ENCODE measurements around the gene LRRC7. TPM values are rescaled to one million over a fixed set of nuclear protein-coding genes. Genes with fewer than 3 reads are reported as not detected.

LRRC7 gene
- total RNA-seq, 2 donors from 2014 or later, result not detected

- no peaks in the 10 kb centered on the region for H3K9me3 Mint-ChIP-seq
- no peaks in the 10 kb centered on the region for H3K36me3 Mint-ChIP-seq
- DNase-seq (ENCODE audit: low spot score) (no peak), ATAC-seq (no peak)
- H3K27ac Mint-ChIP-seq, result no peak overlapping the region
- H3K27me3 Mint-ChIP-seq, result no peaks in the 10 kb centered on the region
- H3K4me1 Mint-ChIP-seq (ENCODE audit: low read depth in 2 of 2), result no peaks in the 10 kb centered on the region
- H3K4me3 Mint-ChIP-seq, result no peak overlapping the region
Measured at GRCh38 chr1:70008660-70009059, 440.9 kb downstream of the LRRC7 start.

- H3K27me3 Mint-ChIP-seq, result no peaks in the 10 kb centered on the region
- no peak overlapping the region for H3K27ac Mint-ChIP-seq
- peaks cover 5% of the 10 kb centered on the region for H3K9me3 Mint-ChIP-seq
- no peak for DNase-seq (ENCODE audit: low spot score)
- no peak for ATAC-seq
- no peaks in the 10 kb centered on the region for H3K36me3 Mint-ChIP-seq
- H3K4me3 Mint-ChIP-seq, result no peak overlapping the region
- no peaks in the 10 kb centered on the region for H3K4me1 Mint-ChIP-seq (ENCODE audit: low read depth in 2 of 2)
Measured at GRCh38 chr1:70017770-70018169, 450.0 kb downstream of the LRRC7 start.

GRCh38 chr1:70024272-70024671 is 456.6 kb downstream of the LRRC7 start:
- DNase-seq (ENCODE audit: low spot score) (no peak), ATAC-seq (no peak)
- no peaks in the 10 kb centered on the region for H3K36me3 Mint-ChIP-seq
- H3K27me3 Mint-ChIP-seq, result no peaks in the 10 kb centered on the region
- H3K4me1 Mint-ChIP-seq (ENCODE audit: low read depth in 2 of 2), result no peaks in the 10 kb centered on the region
- H3K4me3 Mint-ChIP-seq, result no peak overlapping the region
- H3K9me3 Mint-ChIP-seq, result no peaks in the 10 kb centered on the region
- H3K27ac Mint-ChIP-seq, result no peak overlapping the region

- H3K27ac Mint-ChIP-seq, result no peak overlapping the region
Measured at GRCh38 chr1:70025052-70025451, 457.3 kb downstream of the LRRC7 start.

GRCh38 chr1:70025846-70026245 is 458.1 kb downstream of the LRRC7 start:
- H3K27me3 Mint-ChIP-seq, result no peaks in the 10 kb centered on the region
- no peak overlapping the region for H3K4me3 Mint-ChIP-seq

More at GRCh38 chr1:70025052-70025451, 457.3 kb downstream of the LRRC7 start:
- Mint-ChIP-seq H3K4me1 (ENCODE audit: low read depth in 2 of 2) (no peaks in the 10 kb centered on the region), H3K9me3 (peaks cover 3% of the 10 kb centered on the region), H3K4me3 (no peak overlapping the region), H3K27me3 (no peaks in the 10 kb centered on the region), H3K36me3 (no peaks in the 10 kb centered on the region)
- no peak for ATAC-seq
- no peak for DNase-seq (ENCODE audit: low spot score)

GRCh38 chr1:70033266-70033873 is 465.6 kb downstream of the LRRC7 start:
- no peak for DNase-seq (ENCODE audit: low spot score)
- no peak overlapping the region for H3K4me3 Mint-ChIP-seq
- H3K27me3 Mint-ChIP-seq, result no peaks in the 10 kb centered on the region
- no peak for ATAC-seq
- peaks cover 12% of the 10 kb centered on the region for H3K9me3 Mint-ChIP-seq
- H3K4me1 Mint-ChIP-seq (ENCODE audit: low read depth in 2 of 2), result no peaks in the 10 kb centered on the region
- no peak overlapping the region for H3K27ac Mint-ChIP-seq
- H3K36me3 Mint-ChIP-seq, result no peaks in the 10 kb centered on the region

More at GRCh38 chr1:70025846-70026245, 458.1 kb downstream of the LRRC7 start:
- DNase-seq (ENCODE audit: low spot score) (no peak), ATAC-seq (no peak)
- Mint-ChIP-seq H3K4me1 (ENCODE audit: low read depth in 2 of 2) (no peaks in the 10 kb centered on the region), H3K27ac (no peak overlapping the region), H3K9me3 (peaks cover 4% of the 10 kb centered on the region), H3K36me3 (no peaks in the 10 kb centered on the region)

- no peaks in the 10 kb centered on the region for H3K4me1 Mint-ChIP-seq (ENCODE audit: low read depth in 2 of 2)
- no peak overlapping the region for H3K4me3 Mint-ChIP-seq
- no peak for ATAC-seq
- H3K9me3 Mint-ChIP-seq, result peaks cover 14% of the 10 kb centered on the region
- H3K27me3 Mint-ChIP-seq, result no peaks in the 10 kb centered on the region
- H3K27ac Mint-ChIP-seq, result no peak overlapping the region
- no peak for DNase-seq (ENCODE audit: low spot score)
- H3K36me3 Mint-ChIP-seq, result no peaks in the 10 kb centered on the region
Measured at GRCh38 chr1:70033936-70034335, 466.2 kb downstream of the LRRC7 start.

GRCh38 chr1:70034403-70034802 is 466.7 kb downstream of the LRRC7 start:
- Mint-ChIP-seq H3K36me3 (no peaks in the 10 kb centered on the region), H3K27me3 (no peaks in the 10 kb centered on the region), H3K4me1 (ENCODE audit: low read depth in 2 of 2) (no peaks in the 10 kb centered on the region), H3K9me3 (peaks cover 14% of the 10 kb centered on the region), H3K4me3 (no peak overlapping the region), H3K27ac (no peak overlapping the region)
- DNase-seq (ENCODE audit: low spot score) (no peak), ATAC-seq (no peak)

GRCh38 chr1:70038025-70038424 is 470.3 kb downstream of the LRRC7 start:
- Mint-ChIP-seq H3K27me3 (no peaks in the 10 kb centered on the region), H3K4me1 (ENCODE audit: low read depth in 2 of 2) (no peaks in the 10 kb centered on the region), H3K4me3 (no peak overlapping the region), H3K9me3 (peaks cover 10% of the 10 kb centered on the region), H3K36me3 (no peaks in the 10 kb centered on the region), H3K27ac (no peak overlapping the region)
- no peak for DNase-seq (ENCODE audit: low spot score)
- no peak for ATAC-seq

- Mint-ChIP-seq H3K4me3 (no peak overlapping the region), H3K9me3 (peaks cover 10% of the 10 kb centered on the region), H3K36me3 (no peaks in the 10 kb centered on the region), H3K27ac (no peak overlapping the region), H3K4me1 (ENCODE audit: low read depth in 2 of 2) (no peaks in the 10 kb centered on the region), H3K27me3 (no peaks in the 10 kb centered on the region)
- no peak for ATAC-seq
- no peak for DNase-seq (ENCODE audit: low spot score)
Measured at GRCh38 chr1:70039485-70039884, 471.8 kb downstream of the LRRC7 start.

- H3K9me3 Mint-ChIP-seq, result peaks cover 7% of the 10 kb centered on the region
Measured at GRCh38 chr1:70041317-70042045, 473.8 kb downstream of the LRRC7 start.

GRCh38 chr1:70042090-70042731 is 474.5 kb downstream of the LRRC7 start:
- Mint-ChIP-seq H3K9me3 (peaks cover 7% of the 10 kb centered on the region), H3K36me3 (no peaks in the 10 kb centered on the region), H3K4me3 (no peak overlapping the region), H3K27ac (peak overlapping the region in 1 of 2 donors; percentile 5), H3K4me1 (ENCODE audit: low read depth in 2 of 2) (no peaks in the 10 kb centered on the region), H3K27me3 (no peaks in the 10 kb centered on the region)
- ATAC-seq (no peak), DNase-seq (ENCODE audit: low spot score) (no peak)

More at GRCh38 chr1:70041317-70042045, 473.8 kb downstream of the LRRC7 start:
- Mint-ChIP-seq H3K4me1 (ENCODE audit: low read depth in 2 of 2) (no peaks in the 10 kb centered on the region), H3K36me3 (no peaks in the 10 kb centered on the region), H3K4me3 (no peak overlapping the region), H3K27ac (peak overlapping the region in 1 of 2 donors; percentile 5), H3K27me3 (no peaks in the 10 kb centered on the region)
- ATAC-seq (no peak), DNase-seq (ENCODE audit: low spot score) (no peak)

GRCh38 chr1:70043804-70044203 is 476.1 kb downstream of the LRRC7 start:
- Mint-ChIP-seq H3K4me1 (ENCODE audit: low read depth in 2 of 2) (no peaks in the 10 kb centered on the region), H3K27ac (no peak overlapping the region), H3K36me3 (no peaks in the 10 kb centered on the region), H3K9me3 (no peaks in the 10 kb centered on the region), H3K27me3 (no peaks in the 10 kb centered on the region), H3K4me3 (no peak overlapping the region)
- ATAC-seq, result no peak
- no peak for DNase-seq (ENCODE audit: low spot score)

GRCh38 chr1:70044832-70045231 is 477.1 kb downstream of the LRRC7 start:
- no peak overlapping the region for H3K27ac Mint-ChIP-seq
- H3K4me3 Mint-ChIP-seq, result no peak overlapping the region
- DNase-seq (ENCODE audit: low spot score) (no peak), ATAC-seq (no peak)
- no peaks in the 10 kb centered on the region for H3K9me3 Mint-ChIP-seq
- H3K36me3 Mint-ChIP-seq, result no peaks in the 10 kb centered on the region
- no peaks in the 10 kb centered on the region for H3K4me1 Mint-ChIP-seq (ENCODE audit: low read depth in 2 of 2)
- H3K27me3 Mint-ChIP-seq, result no peaks in the 10 kb centered on the region
